ENCODE data around the gene PEPD.

The PEPD gene

GRCh38 chr19:33459222-33460090 is 62.1 kb downstream of the PEPD start:
- no peak overlapping the region for H3K27ac ChIP-seq
- no peak for TF ChIP-seq CTCF (conservative IDR thresholded peaks at IDR 0.05)

- no peak overlapping the region for H3K27ac ChIP-seq
- TF ChIP-seq CTCF (conservative IDR thresholded peaks at IDR 0.05), result no peak
Observed at GRCh38 chr19:33458807-33459206, 62.8 kb downstream of the PEPD start.

GRCh38 chr19:33458171-33458633 is 63.4 kb downstream of the PEPD start:
- no peak overlapping the region for H3K27ac ChIP-seq
- no peak for TF ChIP-seq CTCF (conservative IDR thresholded peaks at IDR 0.05)

GRCh38 chr19:33456845-33457220 is 64.8 kb downstream of the PEPD start:
- TF ChIP-seq CTCF (conservative IDR thresholded peaks at IDR 0.05), result no peak
- no peak overlapping the region for H3K27ac ChIP-seq

- peak overlapping the region; percentile 19; the same call in 1 of the 2 replicates for H3K27ac ChIP-seq
- no peak for TF ChIP-seq CTCF (conservative IDR thresholded peaks at IDR 0.05)
Observed at GRCh38 chr19:33456076-33456844, 65.3 kb downstream of the PEPD start.

- TF ChIP-seq CTCF (conservative IDR thresholded peaks at IDR 0.05), result no peak
- no peak overlapping the region for H3K27ac ChIP-seq
Observed at GRCh38 chr19:33453265-33453664, 68.3 kb downstream of the PEPD start.

GRCh38 chr19:33450689-33451088 is 70.9 kb downstream of the PEPD start:
- no peak overlapping the region for H3K27ac ChIP-seq
- TF ChIP-seq CTCF (conservative IDR thresholded peaks at IDR 0.05), result no peak
